GM12891 (cell line): ENCODE data around the gene TAS1R2.

ENCODE experiments used
- POLR2A ChIP-seq: IDR thresholded peaks from 2 replicates; pipeline ENCODE4 v1.6.1; 2011; ENCODE audit warnings: low read depth, low read length, control low read depth
- SPI1 ChIP-seq: IDR thresholded peaks from 2 replicates; pipeline ENCODE4 v1.6.1; 2011; ENCODE audit warnings: low read depth, low read length, control low read depth

GRCh38 chr1:18849261-18849711 lies 10.2 kb downstream of the TAS1R2 start:
- TF ChIP-seq POLR2A (no peak), SPI1 (no peak)
